Panc1 (cell line): ENCODE results near the gene RBCK1. TPM values are rescaled to one million over a fixed set of nuclear protein-coding genes. Genes with fewer than 3 reads are reported as not detected.

Experiments used
- ATAC-seq: fragments of 200-7000 bp; cut with Tn5 transposase; 2 replicates; pipeline ENCODE4 v1.9.1; 2020; ENCODE audit warnings: mild to moderate bottlenecking, moderate library complexity
- BruUV-seq: library from RNA; stranded (reverse); fragments of 400-500 nt; replicated peaks from 2 replicates; lab custom pipeline; 2021; lab: Mats Ljungman, UMichigan
- CTCF ChIA-PET: fragments of 300-600 bp; sonication (Branson Sonifier 250); formaldehyde crosslinking; loops from one replicate; lab custom pipeline; 2022; ENCODE audit warnings: antibody characterized with exemption; lab: Charles Lee
- POLR2A ChIA-PET: fragments of 300-600 bp; sonication (Branson Sonifier 250); formaldehyde crosslinking; loops from one replicate; lab custom pipeline; 2022; ENCODE audit warnings: antibody characterized with exemption; lab: Charles Lee
- DNase-seq: peaks from one replicate; pipeline ENCODE4 v3.0.0-alpha.2; 2010; ENCODE audit warnings: low read depth, low spot score
- H3K27ac ChIP-seq: 2 replicates; pipeline ENCODE4 v1.5.1; 2011; ENCODE audit warnings: mild to moderate bottlenecking, low read length, inconsistent platforms
- H3K27me3 ChIP-seq: fragments of 200-500 bp; sonication (Bioruptor generic); 2 replicates; pipeline ENCODE4 v1.6.0; 2014; ENCODE audit warnings: low read length, inconsistent platforms; ENCODE audit not compliant: control insufficient read depth, insufficient read depth
- H3K36me3 ChIP-seq: fragments of 200-500 bp; sonication (Bioruptor generic); 2 replicates; pipeline ENCODE4 v1.5.1; 2014; ENCODE audit warnings: inconsistent platforms, mild to moderate bottlenecking, low read length, moderate library complexity; ENCODE audit not compliant: control insufficient read depth, insufficient read depth
- H3K4me1 ChIP-seq: 2 replicates; pipeline ENCODE4 v1.5.1; 2011; ENCODE audit warnings: inconsistent platforms, mild to moderate bottlenecking, low read length, moderate library complexity; ENCODE audit not compliant: control insufficient read depth, insufficient read depth
- H3K4me3 ChIP-seq, 2 experiments: 2 replicates each; pipeline ENCODE4 v1.5.1; 2011 to 2012; ENCODE audit warnings: low read depth in 2 of 2, low read length in 2 of 2, mild to moderate bottlenecking in 2 of 2, inconsistent platforms in 1 of 2, moderate library complexity in 1 of 2
- H3K9me3 ChIP-seq: fragments of 200-500 bp; sonication (Bioruptor generic); 2 replicates; pipeline ENCODE4 v1.5.1; 2014; ENCODE audit warnings: low read depth, mild to moderate bottlenecking, inconsistent platforms, low read length, moderate library complexity; ENCODE audit not compliant: control insufficient read depth, insufficient read depth
- POLR2AphosphoS5 ChIP-seq: IDR thresholded peaks from 2 replicates; pipeline ENCODE4 v1.6.1; 2012; ENCODE audit warnings: mild to moderate bottlenecking, low read depth, low read length, moderate library complexity
- SIN3A ChIP-seq: IDR thresholded peaks from 2 replicates; pipeline ENCODE4 v1.6.1; 2012; ENCODE audit warnings: low read depth, mild to moderate bottlenecking, low read length, moderate library complexity, borderline replicate concordance; ENCODE audit not compliant: insufficient read depth
- TCF7L2 ChIP-seq: IDR thresholded peaks from 2 replicates; pipeline ENCODE4 v1.6.1; 2011; ENCODE audit warnings: mild to moderate bottlenecking, low read depth, low read length, inconsistent platforms
- in situ Hi-C: cut with HindIII; loops from 2 replicates; pipeline ENCODE4 v1.10.0; 2016; ENCODE audit warnings: low sequenced_read_pairs, low pct_unique_long_range_greater_than_20kb
- intact Hi-C: fragments of 100-400 bp; cut with micrococcal nuclease; formaldehyde crosslinking; loops from one replicate; pipeline ENCODE4 v1.10.0; 2022; ENCODE audit not compliant: unreplicated experiment
- total RNA-seq: library from RNA; stranded (reverse); gene quantifications from one replicate; pipeline ENCODE4 v1.2.1, GENCODE V29; 2021; ENCODE audit not compliant: unreplicated experiment
- TF ChIP-seq, protein P1 (sequence below): fragments of 450-650 bp; IDR thresholded peaks from 2 replicates; pipeline ENCODE4 v1.5.1; 2017; ENCODE audit warnings: mild to moderate bottlenecking
- TF ChIP-seq, protein P2 (sequence below), 2 experiments: IDR thresholded peaks; 2 replicates each; pipeline ENCODE4 v1.6.1; 2011 to 2012; ENCODE audit warnings: low read depth in 2 of 2, control low read depth in 1 of 2, low read length in 1 of 2, mild to moderate bottlenecking in 1 of 2, moderate library complexity in 1 of 2; ENCODE audit not compliant: insufficient read depth in 1 of 2

RBCK1 gene
- total RNA-seq, 1 experiment from 2014 or later: 97.1 TPM

DNA sequence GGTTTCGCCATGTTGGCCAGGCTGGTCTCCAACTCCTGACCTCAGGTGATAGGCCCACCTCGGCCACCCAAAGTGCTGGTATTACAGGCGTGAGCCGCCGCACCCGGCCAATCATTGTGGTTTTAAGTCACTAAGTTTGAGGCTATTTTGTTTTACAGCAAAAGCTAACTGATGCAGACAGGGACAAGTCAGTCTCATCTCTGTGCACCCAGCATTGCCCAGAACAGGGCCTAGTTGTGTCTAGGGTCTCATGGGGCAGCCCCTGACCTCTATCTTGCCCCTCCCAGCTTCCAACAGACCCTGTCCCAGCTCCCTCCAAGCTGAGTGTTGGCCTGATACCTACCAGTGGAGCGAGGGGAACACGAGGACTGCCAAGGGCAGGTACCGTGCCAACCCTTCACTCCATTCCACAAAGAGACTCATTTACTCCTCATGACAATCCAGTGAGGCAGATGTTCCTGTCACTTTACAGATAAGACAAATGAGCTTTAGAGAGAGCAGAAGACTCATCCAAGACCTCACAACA is 8.9 kb upstream of the RBCK1 start:
- H3K4me3 ChIP-seq: no peak overlapping the region
- intact Hi-C loops: no loop called here
- 0 out of 2 replicates have a peak overlapping the region, but pooled peaks have one; percentile 31 for H3K27ac ChIP-seq
- CTCF ChIA-PET: no interaction called here
- peaks cover 6% of the 10 kb centered on the region for H3K4me1 ChIP-seq
- TF ChIP-seq, protein P1, sequence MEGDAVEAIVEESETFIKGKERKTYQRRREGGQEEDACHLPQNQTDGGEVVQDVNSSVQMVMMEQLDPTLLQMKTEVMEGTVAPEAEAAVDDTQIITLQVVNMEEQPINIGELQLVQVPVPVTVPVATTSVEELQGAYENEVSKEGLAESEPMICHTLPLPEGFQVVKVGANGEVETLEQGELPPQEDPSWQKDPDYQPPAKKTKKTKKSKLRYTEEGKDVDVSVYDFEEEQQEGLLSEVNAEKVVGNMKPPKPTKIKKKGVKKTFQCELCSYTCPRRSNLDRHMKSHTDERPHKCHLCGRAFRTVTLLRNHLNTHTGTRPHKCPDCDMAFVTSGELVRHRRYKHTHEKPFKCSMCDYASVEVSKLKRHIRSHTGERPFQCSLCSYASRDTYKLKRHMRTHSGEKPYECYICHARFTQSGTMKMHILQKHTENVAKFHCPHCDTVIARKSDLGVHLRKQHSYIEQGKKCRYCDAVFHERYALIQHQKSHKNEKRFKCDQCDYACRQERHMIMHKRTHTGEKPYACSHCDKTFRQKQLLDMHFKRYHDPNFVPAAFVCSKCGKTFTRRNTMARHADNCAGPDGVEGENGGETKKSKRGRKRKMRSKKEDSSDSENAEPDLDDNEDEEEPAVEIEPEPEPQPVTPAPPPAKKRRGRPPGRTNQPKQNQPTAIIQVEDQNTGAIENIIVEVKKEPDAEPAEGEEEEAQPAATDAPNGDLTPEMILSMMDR: no peak
- no peak for TF ChIP-seq TCF7L2
- no peak for TF ChIP-seq SIN3A
- TF ChIP-seq POLR2AphosphoS5: no peak; the same call in 1 of the 2 replicates
- TF ChIP-seq, protein P2, sequence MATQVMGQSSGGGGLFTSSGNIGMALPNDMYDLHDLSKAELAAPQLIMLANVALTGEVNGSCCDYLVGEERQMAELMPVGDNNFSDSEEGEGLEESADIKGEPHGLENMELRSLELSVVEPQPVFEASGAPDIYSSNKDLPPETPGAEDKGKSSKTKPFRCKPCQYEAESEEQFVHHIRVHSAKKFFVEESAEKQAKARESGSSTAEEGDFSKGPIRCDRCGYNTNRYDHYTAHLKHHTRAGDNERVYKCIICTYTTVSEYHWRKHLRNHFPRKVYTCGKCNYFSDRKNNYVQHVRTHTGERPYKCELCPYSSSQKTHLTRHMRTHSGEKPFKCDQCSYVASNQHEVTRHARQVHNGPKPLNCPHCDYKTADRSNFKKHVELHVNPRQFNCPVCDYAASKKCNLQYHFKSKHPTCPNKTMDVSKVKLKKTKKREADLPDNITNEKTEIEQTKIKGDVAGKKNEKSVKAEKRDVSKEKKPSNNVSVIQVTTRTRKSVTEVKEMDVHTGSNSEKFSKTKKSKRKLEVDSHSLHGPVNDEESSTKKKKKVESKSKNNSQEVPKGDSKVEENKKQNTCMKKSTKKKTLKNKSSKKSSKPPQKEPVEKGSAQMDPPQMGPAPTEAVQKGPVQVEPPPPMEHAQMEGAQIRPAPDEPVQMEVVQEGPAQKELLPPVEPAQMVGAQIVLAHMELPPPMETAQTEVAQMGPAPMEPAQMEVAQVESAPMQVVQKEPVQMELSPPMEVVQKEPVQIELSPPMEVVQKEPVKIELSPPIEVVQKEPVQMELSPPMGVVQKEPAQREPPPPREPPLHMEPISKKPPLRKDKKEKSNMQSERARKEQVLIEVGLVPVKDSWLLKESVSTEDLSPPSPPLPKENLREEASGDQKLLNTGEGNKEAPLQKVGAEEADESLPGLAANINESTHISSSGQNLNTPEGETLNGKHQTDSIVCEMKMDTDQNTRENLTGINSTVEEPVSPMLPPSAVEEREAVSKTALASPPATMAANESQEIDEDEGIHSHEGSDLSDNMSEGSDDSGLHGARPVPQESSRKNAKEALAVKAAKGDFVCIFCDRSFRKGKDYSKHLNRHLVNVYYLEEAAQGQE (IDR thresholded peaks at IDR 0.05; ENCODE audit: insufficient read depth in 1 of 2, low read depth in 2 of 2, low read length in 1 of 2): no peak
- POLR2A ChIA-PET: interaction anchor here (0.5 kb wide), 1 partner anchor 16 kb away, joined by 3 read pairs; no protein-coding TSS in a partner anchor
- peaks cover 6% of the 10 kb centered on the region; the same call in 1 of the 2 replicates for H3K9me3 ChIP-seq
- no peaks in the 10 kb centered on the region for H3K36me3 ChIP-seq
- no peak for ATAC-seq
- in situ Hi-C loops: no loop called here
- TSS peak; percentile 50 for BruUV-seq
- no peak for DNase-seq
- no peaks in the 10 kb centered on the region for H3K27me3 ChIP-seq

DNA sequence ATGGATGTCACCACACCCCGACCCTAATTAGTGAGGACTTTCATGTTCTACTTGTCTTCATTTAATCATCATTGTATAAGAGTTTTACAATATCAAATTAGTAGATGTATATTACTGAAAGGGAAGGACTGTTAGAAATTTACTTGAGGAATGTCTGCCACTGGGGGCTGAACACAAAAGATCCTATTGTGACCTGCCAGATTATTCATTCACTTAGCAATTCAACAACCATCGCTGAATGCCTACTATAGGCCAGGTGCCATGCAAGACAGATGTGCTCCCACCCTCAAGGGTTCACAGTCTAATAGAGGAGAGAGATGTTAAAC is 8.0 kb upstream of the RBCK1 start:
- H3K9me3 ChIP-seq: peaks cover 6% of the 10 kb centered on the region; the same call in 1 of the 2 replicates
- no peaks in the 10 kb centered on the region for H3K27me3 ChIP-seq
- DNase-seq: no peak
- BruUV-seq: no TSS peak
- H3K4me3 ChIP-seq: no peak overlapping the region
- CTCF ChIA-PET: no interaction called here
- H3K27ac ChIP-seq: peak overlapping the region; percentile 75; the same call in 1 of the 2 replicates
- peak; percentile 12; the same call in 1 of the 2 replicates for ATAC-seq
- in situ Hi-C loops: no loop called here
- no peak for TF ChIP-seq POLR2AphosphoS5
- TF ChIP-seq, protein P1: no peak
- no peak for TF ChIP-seq SIN3A
- TF ChIP-seq, protein P2 (IDR thresholded peaks at IDR 0.05; ENCODE audit: insufficient read depth in 1 of 2, low read depth in 2 of 2, low read length in 1 of 2): no peak
- no peak for TF ChIP-seq TCF7L2
- intact Hi-C loops: no loop called here
- POLR2A ChIA-PET: no interaction called here
- H3K4me1 ChIP-seq: peaks cover 6% of the 10 kb centered on the region
- H3K36me3 ChIP-seq: no peaks in the 10 kb centered on the region
